Measurements from ENCODE around the gene CPEB1.

GRCh38 chr15:82648257-82649103 is 1.3 kb upstream of the CPEB1 start:
- TF ChIP-seq TAF1 (IDR thresholded peaks at IDR 0.05; ENCODE audit: borderline replicate concordance, insufficient read depth, low read length) (no peak), POLR2AphosphoS5 (IDR thresholded peaks at IDR 0.05; ENCODE audit: low read depth, low read length) (no peak)
- TF ChIP-seq, protein P1, sequence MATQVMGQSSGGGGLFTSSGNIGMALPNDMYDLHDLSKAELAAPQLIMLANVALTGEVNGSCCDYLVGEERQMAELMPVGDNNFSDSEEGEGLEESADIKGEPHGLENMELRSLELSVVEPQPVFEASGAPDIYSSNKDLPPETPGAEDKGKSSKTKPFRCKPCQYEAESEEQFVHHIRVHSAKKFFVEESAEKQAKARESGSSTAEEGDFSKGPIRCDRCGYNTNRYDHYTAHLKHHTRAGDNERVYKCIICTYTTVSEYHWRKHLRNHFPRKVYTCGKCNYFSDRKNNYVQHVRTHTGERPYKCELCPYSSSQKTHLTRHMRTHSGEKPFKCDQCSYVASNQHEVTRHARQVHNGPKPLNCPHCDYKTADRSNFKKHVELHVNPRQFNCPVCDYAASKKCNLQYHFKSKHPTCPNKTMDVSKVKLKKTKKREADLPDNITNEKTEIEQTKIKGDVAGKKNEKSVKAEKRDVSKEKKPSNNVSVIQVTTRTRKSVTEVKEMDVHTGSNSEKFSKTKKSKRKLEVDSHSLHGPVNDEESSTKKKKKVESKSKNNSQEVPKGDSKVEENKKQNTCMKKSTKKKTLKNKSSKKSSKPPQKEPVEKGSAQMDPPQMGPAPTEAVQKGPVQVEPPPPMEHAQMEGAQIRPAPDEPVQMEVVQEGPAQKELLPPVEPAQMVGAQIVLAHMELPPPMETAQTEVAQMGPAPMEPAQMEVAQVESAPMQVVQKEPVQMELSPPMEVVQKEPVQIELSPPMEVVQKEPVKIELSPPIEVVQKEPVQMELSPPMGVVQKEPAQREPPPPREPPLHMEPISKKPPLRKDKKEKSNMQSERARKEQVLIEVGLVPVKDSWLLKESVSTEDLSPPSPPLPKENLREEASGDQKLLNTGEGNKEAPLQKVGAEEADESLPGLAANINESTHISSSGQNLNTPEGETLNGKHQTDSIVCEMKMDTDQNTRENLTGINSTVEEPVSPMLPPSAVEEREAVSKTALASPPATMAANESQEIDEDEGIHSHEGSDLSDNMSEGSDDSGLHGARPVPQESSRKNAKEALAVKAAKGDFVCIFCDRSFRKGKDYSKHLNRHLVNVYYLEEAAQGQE (IDR thresholded peaks at IDR 0.05; ENCODE audit: insufficient read depth in 1 of 2, low read depth in 2 of 2, low read length in 2 of 2): no peak

All from PFSK-1 (cell line).